GM12878 (cell line): ENCODE results near the gene DGLUCY.

Source experiments
- BCL11A ChIP-seq: IDR thresholded peaks from 2 replicates; pipeline ENCODE4 v1.6.1; 2011; ENCODE audit warnings: low read depth, low read length
- POLR2A ChIP-seq: IDR thresholded peaks from 2 replicates; pipeline ENCODE4 v1.6.1; 2011; ENCODE audit warnings: low read depth, mild to moderate bottlenecking, low read length
- RCOR1 ChIP-seq: conservative IDR thresholded peaks from 2 replicates; pipeline ENCODE4 v1.6.1; 2012; ENCODE audit warnings: low read depth, low read length, improper control_type of control experiment

- TF ChIP-seq BCL11A (no peak), RCOR1 (no peak), POLR2A (no peak)
Observed at GRCh38 chr14:91163316-91163715, 49.4 kb downstream of the DGLUCY start.
